ENCODE measurements around the gene FHIT.

- no peak for TF ChIP-seq CTCF (IDR thresholded peaks at IDR 0.05)
- TF ChIP-seq POLR2AphosphoS5 (IDR thresholded peaks at IDR 0.05; ENCODE audit: low read depth, low read length) = no peak
- TF ChIP-seq TAF1 (IDR thresholded peaks at IDR 0.05; ENCODE audit: borderline replicate concordance, low read depth, low read length) = no peak
- no peak for TF ChIP-seq JUND (IDR thresholded peaks at IDR 0.05)
- no peak for TF ChIP-seq RAD21 (IDR thresholded peaks at IDR 0.05; ENCODE audit: low read length)
These were observed 185.7 kb downstream of the FHIT start for GRCh38 chr3:61065451-61066011.
